ENCODE data around the gene KPNA3.
"Not testable (repeated sequence)": the region's sequence is repeated elsewhere in the genome, so short reads cannot be mapped to it uniquely, and the experiment has no call there.

The KPNA3 gene

GRCh38 chr13:49792550-49793324 is at the start of gene KPNA3:
KPNA3 (minus strand) TSS chr13:49792682; CDS start chr13:49792506, 176 bp downstream.
- DNase-seq = peak; percentile 95

GRCh38 chr13:49841964-49842363 is 49.5 kb upstream of the KPNA3 start:
- no peak for DNase-seq

GRCh38 chr13:49840675-49841074 is 48.2 kb upstream of the KPNA3 start:
- DNase-seq = no peak

GRCh38 chr13:49840266-49840665 is 47.8 kb upstream of the KPNA3 start:
- no peak for DNase-seq

- no peak for DNase-seq
Observed at GRCh38 chr13:49838989-49839388, 46.5 kb upstream of the KPNA3 start.

- DNase-seq = no peak
Observed at GRCh38 chr13:49836516-49836915, 44.0 kb upstream of the KPNA3 start.

- DNase-seq = no peak
Observed at GRCh38 chr13:49833402-49833801, 40.9 kb upstream of the KPNA3 start.

GRCh38 chr13:49831455-49831854 is 39.0 kb upstream of the KPNA3 start:
- no peak for DNase-seq

- DNase-seq = no peak
Observed at GRCh38 chr13:49830721-49831120, 38.2 kb upstream of the KPNA3 start.

GRCh38 chr13:49829715-49830114 is 37.2 kb upstream of the KPNA3 start:
- no peak for DNase-seq

GRCh38 chr13:49828453-49828852 is 36.0 kb upstream of the KPNA3 start:
- DNase-seq = no peak

GRCh38 chr13:49827891-49828290 is 35.4 kb upstream of the KPNA3 start:
- no peak for DNase-seq

- DNase-seq = no peak
Observed at GRCh38 chr13:49827336-49827735, 34.9 kb upstream of the KPNA3 start.

- DNase-seq = no peak
Observed at GRCh38 chr13:49821216-49822009, 28.9 kb upstream of the KPNA3 start.

GRCh38 chr13:49820591-49821215 is 28.2 kb upstream of the KPNA3 start:
- DNase-seq = no peak

GRCh38 chr13:49816047-49816446 is 23.6 kb upstream of the KPNA3 start:
- not testable (repeated sequence) for DNase-seq

- no peak for DNase-seq
Observed at GRCh38 chr13:49814551-49815270, 22.2 kb upstream of the KPNA3 start.

GRCh38 chr13:49812812-49813211 is 20.3 kb upstream of the KPNA3 start:
- no peak for DNase-seq

GRCh38 chr13:49811527-49811908 is 19.0 kb upstream of the KPNA3 start:
- no peak for DNase-seq

- no peak for DNase-seq
Observed at GRCh38 chr13:49810567-49811526, 18.4 kb upstream of the KPNA3 start.

- no peak for DNase-seq
Observed at GRCh38 chr13:49807681-49808080, 15.2 kb upstream of the KPNA3 start.

GRCh38 chr13:49806126-49806536 is 13.6 kb upstream of the KPNA3 start:
- no peak for DNase-seq

Data from activated T-cell treated with anti-CD3 and anti-CD28 coated beads, Interleukin-2, amount 50 U/mL, for 1 hour (primary cell).